Naive thymus-derived CD4-positive, alpha-beta T cell (primary cell): ENCODE measurements around the gene TTC39A. TPM values are rescaled to one million over a fixed set of nuclear protein-coding genes. Genes with fewer than 3 reads are reported as not detected.

Source experiments
- ATAC-seq: fragments of 150-1000 bp; cut with Tn5 transposase; 2 replicates; pipeline ENCODE4 v1.10.0; 2021; ENCODE audit warnings: mild to moderate bottlenecking, moderate library complexity
- CTCF ChIA-PET: fragments of 350-600 bp; sonication (Branson Sonifier 250); formaldehyde crosslinking; loops from one replicate; lab custom pipeline; 2021; ENCODE audit warnings: antibody characterized with exemption; lab: Charles Lee
- POLR2A ChIA-PET: fragments of 350-600 bp; sonication (Branson Sonifier 250); formaldehyde crosslinking; loops from one replicate; lab custom pipeline; 2021; ENCODE audit warnings: antibody characterized with exemption, inconsistent platforms; lab: Charles Lee
- DNase-seq, 9 donors: peaks; one replicate each; pipeline versions ENCODE4 v3.0.0 to v3.0.0-alpha.2; 2020 to 2022; ENCODE audit warnings: mixed read lengths in 1 of 9
- H3K27ac ChIP-seq: one replicate; pipeline ENCODE4 v1.7.0; 2013; ENCODE audit warnings: mild to moderate bottlenecking, low read depth, low read length, moderate library complexity
- H3K27me3 ChIP-seq, 2 donors: one replicate each; pipeline ENCODE4 v1.7.0; 2013; ENCODE audit warnings: low read length in 2 of 2, mild to moderate bottlenecking in 2 of 2, moderate library complexity in 2 of 2; ENCODE audit not compliant: control insufficient read depth in 2 of 2, insufficient read depth in 2 of 2
- H3K36me3 ChIP-seq, 3 experiments: 1 replicate in 2 of 3; 2 replicates in 1 of 3; pipeline ENCODE4 v1.7.0; 2013; ENCODE audit warnings: low read length in 3 of 3, mild to moderate bottlenecking in 3 of 3, moderate library complexity in 1 of 3; ENCODE audit not compliant: insufficient read depth in 3 of 3, control insufficient read depth in 2 of 3
- H3K4me1 ChIP-seq, 2 donors: one replicate each; pipeline ENCODE4 v1.7.0; 2013; ENCODE audit warnings: low read length in 2 of 2, mild to moderate bottlenecking in 2 of 2, moderate library complexity in 1 of 2; ENCODE audit not compliant: control insufficient read depth in 2 of 2, insufficient read depth in 2 of 2
- H3K4me3 ChIP-seq: 2 replicates; pipeline ENCODE4 v1.7.0; 2013; ENCODE audit warnings: mild to moderate bottlenecking, low read length
- H3K9me3 ChIP-seq, 3 experiments: 1 replicate in 2 of 3; 2 replicates in 1 of 3; pipeline ENCODE4 v1.7.0; 2013; ENCODE audit warnings: low read length in 3 of 3; ENCODE audit not compliant: control insufficient read depth in 2 of 3
- H3K27ac Mint-ChIP-seq, 9 donors: one replicate each; pipeline ENCODE4 v1.8.0; 2020 to 2022; ENCODE audit warnings: mixed read lengths in 9 of 9, mild to moderate bottlenecking in 8 of 9, moderate library complexity in 5 of 9, inconsistent platforms in 2 of 9
- H3K27me3 Mint-ChIP-seq, 5 donors: one replicate each; pipeline ENCODE4 v1.8.0; 2021 to 2022; ENCODE audit warnings: mixed read lengths in 5 of 5, mild to moderate bottlenecking in 1 of 5
- H3K36me3 Mint-ChIP-seq, 5 donors: one replicate each; pipeline ENCODE4 v1.8.0; 2020 to 2022; ENCODE audit warnings: mixed read lengths in 5 of 5, mild to moderate bottlenecking in 3 of 5, inconsistent platforms in 1 of 5
- H3K4me1 Mint-ChIP-seq, 7 donors: one replicate each; pipeline ENCODE4 v1.8.0; 2020 to 2022; ENCODE audit warnings: mixed read lengths in 7 of 7, mild to moderate bottlenecking in 3 of 7, inconsistent platforms in 1 of 7
- H3K4me3 Mint-ChIP-seq, 10 donors: one replicate each; pipeline ENCODE4 v1.8.0; 2020 to 2022; ENCODE audit warnings: mild to moderate bottlenecking in 10 of 10, mixed read lengths in 10 of 10, moderate library complexity in 6 of 10, inconsistent platforms in 2 of 10
- H3K9me3 Mint-ChIP-seq, 11 donors: one replicate each; pipeline ENCODE4 v1.8.0; 2020 to 2022; ENCODE audit warnings: mixed read lengths in 11 of 11, mild to moderate bottlenecking in 4 of 11, inconsistent platforms in 1 of 11, moderate library complexity in 1 of 11
- intact Hi-C, 2 donors: fragments of 100-400 bp; cut with micrococcal nuclease; formaldehyde crosslinking; loops; one replicate each; pipeline ENCODE4 v1.15.1; 2023
- polyA plus RNA-seq, 2 donors: library from polyadenylated mRNA; unstranded; fragments of 300-500 nt; fragmentation: Illumina TruSeq; gene quantifications; one replicate each; pipeline ENCODE4 v1.2.3, GENCODE V29; 2021
- total RNA-seq, 6 experiments: library from RNA in 5 of 6; stranded (reverse) in 5 of 6; gene quantifications; 1 replicate in 5 of 6; 2 replicates in 1 of 6; pipeline ENCODE4 v1.2.3 and lab custom pipeline; 2021 to 2026

TTC39A gene
- total and polyA plus RNA-seq, 7 experiments from 2014 or later, result 0.16 TPM; not detected in 6

DNA sequence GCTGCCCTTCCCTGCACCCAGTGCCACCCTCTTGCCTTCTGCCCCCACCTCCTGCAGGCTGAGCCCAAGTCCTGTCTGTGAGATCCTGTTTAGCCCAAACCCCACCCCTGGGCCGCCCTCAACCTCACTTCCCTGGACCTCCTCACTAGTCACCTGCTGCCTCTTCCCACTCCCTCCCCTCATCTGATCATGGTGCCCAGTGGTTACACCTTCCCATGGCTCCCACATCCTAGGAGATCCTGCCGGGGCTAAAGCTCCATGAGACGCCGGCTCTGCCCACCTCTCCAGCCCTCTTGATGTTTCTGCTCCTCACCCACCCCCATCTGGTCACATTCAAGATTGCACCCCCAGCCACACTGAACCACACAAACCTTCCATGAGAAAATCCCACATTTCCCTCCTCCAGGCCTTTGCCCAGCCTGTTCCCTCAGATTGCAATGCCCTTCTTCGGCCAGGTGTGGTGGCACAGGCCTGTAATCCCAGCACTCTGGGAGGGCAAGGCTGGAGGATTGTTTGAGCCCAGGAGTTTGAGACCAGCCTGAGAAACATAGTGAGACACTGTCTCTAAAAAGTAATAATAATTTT is 17.0 kb downstream of the TTC39A start:
- CTCF ChIA-PET, result interaction anchor here (0.6 kb wide), 1 partner anchor 455 kb away, joined by 3 read pairs; no protein-coding TSS in a partner anchor
- no peak for ATAC-seq
- no peaks in the 10 kb centered on the region for H3K27me3 Mint-ChIP-seq

GRCh38 chr1:51312718-51313117 is 17.6 kb downstream of the TTC39A start:
- H3K9me3 ChIP-seq, result no peaks in the 10 kb centered on the region
- Mint-ChIP-seq H3K27me3 (no peaks in the 10 kb centered on the region), H3K4me1 (peaks cover 0 to 19% (median 5%) of the 10 kb centered on the region in 7 donors), H3K4me3 (no peak overlapping the region), H3K36me3 (no peaks in the 10 kb centered on the region), H3K27ac (no peak overlapping the region), H3K9me3 (no peaks in the 10 kb centered on the region)
- POLR2A ChIA-PET, result interaction anchor here (0.6 kb wide), 1 partner anchor 490 kb away, joined by 3 read pairs; no protein-coding TSS in a partner anchor
- H3K4me1 ChIP-seq, result no peaks in the 10 kb centered on the region
- H3K27me3 ChIP-seq, result no peaks in the 10 kb centered on the region
- H3K36me3 ChIP-seq, result no peaks in the 10 kb centered on the region
- ATAC-seq (no peak), DNase-seq (no peak)
- CTCF ChIA-PET, result interaction anchor here (0.6 kb wide), 1 partner anchor 456 kb away, joined by 3 read pairs; no protein-coding TSS in a partner anchor
- no peak overlapping the region for H3K27ac ChIP-seq
- H3K4me3 ChIP-seq, result no peak overlapping the region
- intact Hi-C loops, result no loop called here

More for the DNA sequence above, 17.0 kb downstream of the TTC39A start:
- POLR2A ChIA-PET, result interaction anchor here (0.6 kb wide), 1 partner anchor 491 kb away, joined by 3 read pairs; no protein-coding TSS in a partner anchor
- DNase-seq, result no peak
- H3K4me1 Mint-ChIP-seq, result peaks cover 0 to 19% (median 5%) of the 10 kb centered on the region in 7 donors
- H3K27ac Mint-ChIP-seq, result peak overlapping the region in 1 of 9 donors; percentile 23
- H3K9me3 Mint-ChIP-seq, result no peaks in the 10 kb centered on the region
- Histone ChIP-seq H3K4me1 (no peaks in the 10 kb centered on the region), H3K4me3 (no peak overlapping the region), H3K27me3 (no peaks in the 10 kb centered on the region), H3K36me3 (no peaks in the 10 kb centered on the region), H3K27ac (no peak overlapping the region), H3K9me3 (no peaks in the 10 kb centered on the region)
- no peaks in the 10 kb centered on the region for H3K36me3 Mint-ChIP-seq
- no peak overlapping the region for H3K4me3 Mint-ChIP-seq
- intact Hi-C loops, result no loop called here

DNA sequence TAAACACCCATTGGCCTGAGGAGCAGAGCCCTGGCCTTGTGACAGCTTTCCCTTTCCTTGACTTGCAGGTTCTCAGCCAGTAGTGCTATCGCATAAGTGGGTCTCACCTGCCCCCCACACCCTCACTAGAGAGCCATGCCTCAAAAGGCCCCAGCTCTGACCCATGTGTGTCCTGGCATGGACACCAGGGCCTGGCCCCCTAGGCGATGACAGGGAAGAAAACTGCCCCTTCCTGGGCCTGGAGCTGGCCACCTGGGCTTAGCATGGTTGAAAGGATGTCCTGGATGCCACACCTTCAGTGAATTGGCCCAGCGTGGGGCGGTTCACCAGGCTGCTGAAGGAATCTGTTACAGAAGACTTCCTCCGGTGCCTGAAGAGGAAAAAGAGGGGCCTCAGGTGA is 18.5 kb downstream of the TTC39A start:
- Histone ChIP-seq H3K9me3 (no peaks in the 10 kb centered on the region), H3K27me3 (no peaks in the 10 kb centered on the region), H3K4me3 (no peak overlapping the region), H3K27ac (no peak overlapping the region), H3K36me3 (no peaks in the 10 kb centered on the region), H3K4me1 (no peaks in the 10 kb centered on the region)
- Mint-ChIP-seq H3K27ac (no peak overlapping the region), H3K9me3 (no peaks in the 10 kb centered on the region), H3K27me3 (no peaks in the 10 kb centered on the region), H3K4me1 (peaks cover 0 to 19% (median 5%) of the 10 kb centered on the region in 7 donors), H3K4me3 (no peak overlapping the region), H3K36me3 (no peaks in the 10 kb centered on the region)
- CTCF ChIA-PET, result no interaction called here
- no peak for DNase-seq
- no peak for ATAC-seq
- POLR2A ChIA-PET, result no interaction called here
- intact Hi-C loops, result no loop called here

DNA sequence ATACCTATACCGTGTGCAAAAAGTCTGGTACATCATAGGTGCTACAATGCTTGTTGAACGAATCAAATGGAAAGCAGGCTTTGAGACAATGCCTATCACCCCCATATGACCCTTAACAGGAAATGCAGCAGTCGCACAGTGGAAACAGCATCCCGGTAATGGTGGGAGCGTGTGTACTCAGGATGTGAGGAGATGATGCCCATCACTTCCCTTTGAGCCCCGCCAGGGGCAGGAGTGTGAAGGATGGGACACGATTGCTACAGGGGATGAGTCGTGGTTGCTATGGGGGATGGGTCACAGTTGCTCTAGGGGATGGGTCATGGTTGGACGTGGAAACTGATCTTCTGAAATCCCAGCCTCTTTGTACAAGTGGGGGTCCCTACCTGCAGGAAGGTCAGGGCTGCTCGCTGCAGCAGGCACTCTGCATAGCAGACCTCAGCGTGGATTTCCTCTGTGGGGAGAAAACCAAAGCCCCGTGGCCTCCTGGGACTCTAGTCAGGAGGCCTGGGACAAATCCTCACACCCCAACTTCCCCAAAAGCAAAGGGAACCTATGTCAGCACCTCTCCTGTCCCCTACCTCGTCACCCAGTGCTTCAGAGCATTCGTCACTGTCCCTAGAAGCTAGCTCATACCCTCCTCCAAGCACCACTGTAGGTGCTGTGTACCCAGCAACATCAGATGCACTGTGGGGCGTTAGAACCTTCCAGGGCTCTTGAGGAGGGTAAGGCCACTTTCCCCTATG is 19.3 kb downstream of the TTC39A start:
- intact Hi-C loops, result no loop called here
- peaks cover 0 to 19% (median 5%) of the 10 kb centered on the region in 7 donors for H3K4me1 Mint-ChIP-seq

DNA sequence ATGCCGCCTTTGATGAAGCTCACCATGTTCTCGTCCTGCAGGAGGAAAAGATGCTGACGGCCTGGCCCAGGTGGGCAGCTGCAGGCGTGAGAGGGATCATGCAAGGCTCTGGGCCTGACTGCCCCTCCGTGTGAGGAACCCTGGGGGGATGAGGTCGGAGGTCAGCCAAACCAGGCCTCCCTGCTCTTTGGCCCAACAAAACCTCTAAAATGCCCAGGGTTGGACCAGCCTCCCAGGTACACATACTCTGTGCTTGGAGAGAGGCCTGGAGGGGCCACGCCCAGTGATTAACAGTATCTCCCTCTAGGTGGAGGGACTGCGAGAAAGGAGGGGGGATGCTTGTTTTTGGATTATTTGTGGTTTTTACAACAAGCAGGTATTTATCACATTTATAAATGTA is 21.1 kb downstream of the TTC39A start:
- H3K36me3 ChIP-seq, result no peaks in the 10 kb centered on the region
- DNase-seq, result no peak
- no peaks in the 10 kb centered on the region for H3K27me3 Mint-ChIP-seq
- CTCF ChIA-PET, result no interaction called here
- POLR2A ChIA-PET, result no interaction called here
- H3K9me3 Mint-ChIP-seq, result no peaks in the 10 kb centered on the region
- intact Hi-C loops, result no loop called here
- no peaks in the 10 kb centered on the region for H3K36me3 Mint-ChIP-seq
- no peak overlapping the region for H3K27ac Mint-ChIP-seq
- H3K27ac ChIP-seq, result no peak overlapping the region
- ATAC-seq, result no peak
- H3K4me3 ChIP-seq, result no peak overlapping the region
- no peaks in the 10 kb centered on the region for H3K4me1 ChIP-seq
- no peaks in the 10 kb centered on the region for H3K27me3 ChIP-seq
- H3K9me3 ChIP-seq, result no peaks in the 10 kb centered on the region
- H3K4me3 Mint-ChIP-seq, result no peak overlapping the region
- peaks cover 0 to 17% (median 5%) of the 10 kb centered on the region in 7 donors for H3K4me1 Mint-ChIP-seq

More for the DNA sequence above, 19.3 kb downstream of the TTC39A start:
- H3K9me3 ChIP-seq, result no peaks in the 10 kb centered on the region
- no peaks in the 10 kb centered on the region for H3K4me1 ChIP-seq
- Mint-ChIP-seq H3K9me3 (no peaks in the 10 kb centered on the region), H3K27ac (no peak overlapping the region), H3K36me3 (no peaks in the 10 kb centered on the region), H3K27me3 (no peaks in the 10 kb centered on the region), H3K4me3 (no peak overlapping the region)
- CTCF ChIA-PET, result no interaction called here
- DNase-seq (no peak), ATAC-seq (peak; percentile 26)
- H3K4me3 ChIP-seq, result no peak overlapping the region
- H3K27me3 ChIP-seq, result no peaks in the 10 kb centered on the region
- POLR2A ChIA-PET, result no interaction called here
- H3K27ac ChIP-seq, result no peak overlapping the region
- no peaks in the 10 kb centered on the region for H3K36me3 ChIP-seq

DNA sequence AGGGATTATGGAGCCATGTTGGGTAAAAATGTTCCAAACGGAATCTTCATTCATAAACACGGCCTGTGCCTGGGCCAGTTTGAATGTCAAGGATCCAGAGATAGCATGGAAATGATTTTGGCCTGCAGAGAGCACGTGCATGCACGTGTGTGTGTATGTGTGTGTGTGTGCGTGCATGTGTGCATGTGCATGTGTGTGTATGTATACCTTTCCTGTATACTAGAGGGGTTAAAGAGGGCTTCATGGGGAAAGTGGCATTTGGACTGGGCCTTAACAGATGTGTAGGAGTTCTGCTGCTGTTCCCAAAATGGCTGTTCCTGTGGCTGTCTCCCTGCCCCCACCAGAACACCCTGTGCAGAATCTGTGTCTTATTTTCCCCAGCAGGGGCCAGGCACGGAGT is 21.7 kb downstream of the TTC39A start:
- ATAC-seq, result no peak
- intact Hi-C loops, result no loop called here

More for the DNA sequence above, 21.7 kb downstream of the TTC39A start:
- Mint-ChIP-seq H3K4me3 (no peak overlapping the region), H3K27me3 (no peaks in the 10 kb centered on the region), H3K36me3 (no peaks in the 10 kb centered on the region), H3K4me1 (peaks cover 0 to 12% (median under 1%) of the 10 kb centered on the region in 7 donors), H3K27ac (no peak overlapping the region), H3K9me3 (no peaks in the 10 kb centered on the region)
- no peak overlapping the region for H3K4me3 ChIP-seq
- no peak overlapping the region for H3K27ac ChIP-seq
- no peak for DNase-seq
- H3K27me3 ChIP-seq, result no peaks in the 10 kb centered on the region
- ChIA-PET CTCF (no interaction called here), POLR2A (no interaction called here)
- no peaks in the 10 kb centered on the region for H3K4me1 ChIP-seq
- no peaks in the 10 kb centered on the region for H3K36me3 ChIP-seq
- H3K9me3 ChIP-seq, result no peaks in the 10 kb centered on the region
